Germinal center (tissue), 1 donor: Measurements from ENCODE around the gene TARBP2.

Source experiments
- DNase-seq: peaks from one replicate; pipeline ENCODE4 v3.0.0; 2012; ENCODE audit warnings: mixed read lengths, low spot score

Gene TARBP2

GRCh38 chr12:53500776-53501614, at the start of gene TARBP2:
TSS of gene TARBP2 (plus strand) at chr12:53501283. CDS start at chr12:53501409, 126 bp downstream.
- DNase-seq: peak; percentile 98

GRCh38 chr12:53451661-53452158, 49.4 kb upstream of the TARBP2 start, which contains the start of gene PCBP2:
TSS of gene PCBP2 (plus strand) at chr12:53452102. CDS start at chr12:53454801, 2,699 bp downstream.
- peak; percentile 98 for DNase-seq

GRCh38 chr12:53452159-53453077, 48.7 kb upstream of the TARBP2 start:
- peak; percentile 80 for DNase-seq

GRCh38 chr12:53453953-53454640, 47.0 kb upstream of the TARBP2 start:
- DNase-seq: no peak

- no peak for DNase-seq
Observed at GRCh38 chr12:53454707-53455106, 46.4 kb upstream of the TARBP2 start.

GRCh38 chr12:53456654-53457366, 44.3 kb upstream of the TARBP2 start:
- no peak for DNase-seq

- DNase-seq: no peak
Observed at GRCh38 chr12:53459097-53459496, 42.0 kb upstream of the TARBP2 start.

- DNase-seq: no peak
Observed at GRCh38 chr12:53461059-53461458, 40.0 kb upstream of the TARBP2 start.

- no peak for DNase-seq
Observed at GRCh38 chr12:53461591-53461990, 39.5 kb upstream of the TARBP2 start.

- no peak for DNase-seq
Observed at GRCh38 chr12:53462935-53463334, 38.1 kb upstream of the TARBP2 start.

GRCh38 chr12:53463802-53464560, 37.1 kb upstream of the TARBP2 start:
- no peak for DNase-seq

- no peak for DNase-seq
Observed at GRCh38 chr12:53464685-53465418, 36.2 kb upstream of the TARBP2 start.

- DNase-seq: no peak
Observed at GRCh38 chr12:53465679-53466078, 35.4 kb upstream of the TARBP2 start.

GRCh38 chr12:53466640-53467039, 34.4 kb upstream of the TARBP2 start:
- no peak for DNase-seq

- DNase-seq: no peak
Observed at GRCh38 chr12:53467082-53467481, 34.0 kb upstream of the TARBP2 start.

GRCh38 chr12:53467880-53468279, 33.2 kb upstream of the TARBP2 start:
- DNase-seq: no peak

GRCh38 chr12:53468282-53468681, 32.8 kb upstream of the TARBP2 start:
- no peak for DNase-seq

GRCh38 chr12:53472056-53472582, 29.0 kb upstream of the TARBP2 start:
- no peak for DNase-seq

- no peak for DNase-seq
Observed at GRCh38 chr12:53474077-53474476, 27.0 kb upstream of the TARBP2 start.

- DNase-seq: no peak
Observed at GRCh38 chr12:53474819-53475218, 26.3 kb upstream of the TARBP2 start.
